HG03439 (cell line): ENCODE measurements around the gene TOMM6.

ENCODE experiments used
- ATAC-seq: cut with Tn5 transposase; IDR thresholded peaks from one replicate; pipeline ENCODE4 v1.9.1; 2021; ENCODE audit warnings: mild to moderate bottlenecking, moderate library complexity; ENCODE audit not compliant: unreplicated experiment

The TOMM6 gene

DNA sequence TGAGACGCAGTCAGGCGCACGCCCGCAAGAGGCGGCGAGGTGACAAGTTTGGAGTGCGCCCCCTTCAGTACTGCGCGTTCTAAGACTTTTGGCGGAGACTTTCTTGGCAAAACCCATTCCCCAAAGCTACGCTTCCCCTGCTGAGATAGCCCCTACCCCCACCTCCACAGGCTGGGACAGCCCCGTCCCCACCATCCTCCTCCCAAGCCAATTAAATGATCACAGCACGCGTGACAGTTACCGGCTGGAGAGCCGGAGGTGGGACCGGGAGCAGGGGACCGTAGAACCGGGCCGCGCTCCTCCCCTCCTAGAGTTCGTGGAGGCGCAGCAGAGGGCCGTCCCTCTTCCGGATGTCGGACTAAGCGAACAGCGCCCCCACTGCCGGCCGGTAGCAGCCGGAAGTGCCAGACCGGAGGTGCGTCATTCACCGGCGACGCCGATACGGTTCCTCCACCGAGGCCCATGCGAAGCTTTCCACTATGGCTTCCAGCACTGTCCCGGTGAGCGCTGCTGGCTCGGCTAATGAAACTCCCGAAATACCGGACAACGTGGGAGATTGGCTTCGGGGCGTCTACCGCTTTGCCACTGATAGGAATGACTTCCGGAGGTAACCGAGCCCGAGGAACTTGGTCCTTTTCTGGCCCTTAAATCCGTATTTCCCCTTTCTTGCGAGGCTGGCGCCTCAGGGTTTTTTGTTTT, at the start of gene TOMM6:
TOMM6 (plus strand) TSS at position 476 of the 699 bp plus-strand sequence; CDS start at position 480, 4 bp downstream.
- ATAC-seq: peak; percentile 83

DNA sequence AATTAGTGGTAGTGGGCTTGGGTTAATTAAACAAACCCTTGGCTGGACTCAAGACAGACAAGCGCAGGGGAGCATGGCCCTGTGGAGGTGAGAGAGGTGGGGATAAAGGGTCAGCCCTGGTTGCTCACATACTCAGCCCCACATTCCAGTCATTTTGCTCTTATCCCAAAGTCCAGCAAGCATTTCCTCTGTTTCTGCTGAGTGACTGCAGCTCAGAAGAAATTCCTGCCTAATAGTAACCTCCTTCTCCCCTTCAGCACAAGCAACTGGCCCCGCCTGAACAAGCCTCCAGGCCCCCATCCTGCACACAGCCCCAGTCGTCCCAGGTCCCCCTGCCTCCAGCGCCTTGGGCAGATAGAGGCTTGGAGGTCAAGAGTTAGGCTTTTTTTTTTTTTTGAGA, 48.5 kb upstream of the TOMM6 start:
- ATAC-seq: no peak

DNA sequence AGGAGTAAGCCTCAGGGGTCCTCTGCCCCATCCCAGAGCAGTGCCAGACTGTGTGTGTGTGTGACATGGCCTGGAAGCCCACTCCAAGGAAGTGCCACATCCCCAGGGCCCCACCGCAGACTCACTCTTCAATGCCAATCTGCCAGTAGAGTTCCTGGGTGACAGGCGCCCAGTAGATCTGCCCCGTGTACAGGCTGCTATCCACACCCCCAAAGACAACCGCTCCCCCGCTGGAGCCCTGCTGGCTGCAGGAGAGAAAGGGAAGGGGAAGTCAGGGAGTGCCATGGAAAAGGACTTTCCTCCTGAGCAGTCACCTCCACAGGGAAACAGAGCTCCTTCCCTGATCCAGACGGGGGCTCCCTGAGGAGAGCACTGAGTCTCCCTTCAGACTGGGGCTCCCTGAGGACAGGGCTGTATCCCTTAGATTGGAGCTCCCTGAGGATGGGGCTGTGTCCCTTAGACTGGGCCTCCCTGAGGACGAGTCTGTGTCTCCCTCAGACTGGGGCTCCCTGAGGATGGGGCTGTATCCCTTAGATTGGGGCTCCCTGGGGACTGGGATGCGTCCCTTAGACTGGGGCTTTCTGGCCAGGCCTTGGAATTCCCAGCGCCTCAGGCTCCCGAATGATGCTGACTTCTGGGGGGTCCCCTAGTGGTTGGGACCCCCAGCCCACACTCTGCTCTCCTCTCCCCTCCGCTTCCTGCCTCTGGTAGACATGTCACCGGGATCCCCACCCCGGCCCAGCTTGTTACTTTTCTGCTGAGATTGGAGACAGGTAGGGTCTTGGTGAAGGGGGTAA, 46.9 kb upstream of the TOMM6 start:
- ATAC-seq: no peak

DNA sequence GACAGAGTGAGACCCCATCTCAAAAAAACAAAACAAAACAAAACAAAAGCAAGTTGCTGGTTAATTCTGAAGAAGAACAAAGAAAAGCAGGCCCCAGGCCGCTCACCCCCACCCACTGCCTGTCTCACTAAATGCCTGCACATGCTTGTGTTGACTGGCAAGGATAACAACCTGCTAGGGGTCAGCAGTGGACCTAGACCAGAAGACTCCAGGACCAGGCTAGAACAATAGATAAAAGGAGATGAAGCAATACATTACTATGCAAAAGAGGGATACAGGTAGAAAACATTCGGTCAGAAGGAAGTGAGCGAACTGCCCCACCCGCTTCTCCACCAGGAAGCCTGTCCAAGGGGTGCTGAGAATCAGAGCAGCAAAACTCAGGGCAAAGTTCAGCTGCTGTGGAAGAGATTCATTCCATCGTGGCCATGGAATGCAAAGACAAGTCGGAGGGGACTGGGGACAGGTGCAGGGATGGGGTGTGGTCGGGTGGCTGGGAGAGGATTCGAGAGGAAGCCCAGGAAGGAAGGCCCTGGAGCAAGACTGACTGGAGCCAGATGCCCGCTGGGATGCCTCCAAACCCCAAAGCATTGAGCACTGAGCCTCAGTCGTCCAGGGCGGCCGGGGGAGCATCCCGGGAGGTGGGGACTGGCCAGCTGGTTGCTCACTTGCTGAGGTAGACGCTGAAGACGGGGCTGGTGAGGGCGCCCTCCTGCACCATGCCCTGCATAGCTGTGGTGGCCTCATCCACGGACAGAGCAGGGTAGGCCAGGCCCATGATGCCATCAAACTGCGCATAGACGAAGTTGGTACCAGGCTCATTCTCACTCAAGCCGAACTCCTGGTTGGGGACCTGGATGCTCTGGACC, 45.6 kb upstream of the TOMM6 start:
- no peak for ATAC-seq

DNA sequence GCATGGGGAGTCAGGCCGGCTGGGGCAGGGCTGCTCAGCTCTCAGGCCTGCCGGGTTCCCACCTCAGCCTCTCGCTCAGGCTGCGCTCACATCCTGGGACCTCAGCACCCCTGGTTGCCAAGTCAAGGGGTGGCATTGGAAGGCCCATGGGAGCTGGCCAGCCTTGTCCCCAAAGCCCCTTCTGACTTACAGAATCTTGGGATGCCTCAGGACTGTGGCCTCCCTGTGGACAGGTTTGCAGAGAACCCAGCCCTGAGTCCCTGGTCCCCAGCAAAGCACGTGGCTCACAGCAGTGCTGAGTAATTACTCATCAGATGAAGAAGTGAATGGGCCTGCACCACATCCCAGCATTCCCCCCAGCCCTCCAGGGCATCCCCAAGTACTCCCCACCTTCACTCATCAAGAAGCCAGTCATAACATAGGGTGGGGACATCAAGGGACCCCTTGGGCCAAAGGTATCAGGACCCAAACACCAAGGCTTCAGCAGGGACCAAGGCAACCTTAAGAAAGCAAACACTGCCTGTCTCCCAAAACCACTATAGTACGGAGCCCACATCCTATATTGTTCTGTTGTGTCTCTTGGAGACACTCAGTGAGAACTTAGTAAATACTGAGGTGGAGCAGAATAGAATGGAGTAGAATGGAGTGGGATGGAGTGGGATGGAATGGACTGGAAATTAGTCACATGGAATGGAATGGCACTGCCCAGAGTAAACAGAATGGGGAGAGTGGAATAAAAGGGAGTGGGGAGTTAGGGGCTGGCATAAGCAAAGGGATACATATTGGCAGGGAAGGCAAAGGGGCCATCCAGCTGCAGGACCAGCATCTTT, 43.9 kb upstream of the TOMM6 start:
- no peak for ATAC-seq

DNA sequence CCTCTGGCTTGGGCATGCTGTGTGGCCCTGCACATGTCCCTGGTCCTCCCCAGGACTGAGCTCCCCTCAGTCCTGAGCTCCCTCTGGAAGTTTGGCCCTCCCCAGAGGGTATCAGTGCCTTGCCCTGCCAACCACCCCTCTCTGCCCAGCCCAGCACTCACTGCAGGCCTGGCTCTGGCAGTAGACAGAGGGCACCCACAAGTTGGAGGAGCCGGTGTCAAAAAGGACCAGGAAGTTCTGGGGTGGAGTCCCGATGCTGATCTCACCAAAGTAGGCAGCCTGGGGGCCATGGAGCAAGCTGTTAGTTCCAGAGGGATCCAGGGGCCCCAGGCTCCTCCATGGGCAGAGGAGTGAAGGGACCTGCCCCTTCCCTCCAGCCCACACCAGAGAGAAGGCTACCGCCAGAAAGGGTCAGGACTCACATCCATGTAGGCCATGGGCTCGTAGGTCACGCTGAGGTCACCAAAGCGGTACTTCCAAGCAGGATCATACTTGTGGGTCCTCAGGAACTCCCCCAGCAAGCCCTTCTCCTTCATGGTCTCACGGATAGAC, 43.2 kb upstream of the TOMM6 start:
- ATAC-seq: no peak

DNA sequence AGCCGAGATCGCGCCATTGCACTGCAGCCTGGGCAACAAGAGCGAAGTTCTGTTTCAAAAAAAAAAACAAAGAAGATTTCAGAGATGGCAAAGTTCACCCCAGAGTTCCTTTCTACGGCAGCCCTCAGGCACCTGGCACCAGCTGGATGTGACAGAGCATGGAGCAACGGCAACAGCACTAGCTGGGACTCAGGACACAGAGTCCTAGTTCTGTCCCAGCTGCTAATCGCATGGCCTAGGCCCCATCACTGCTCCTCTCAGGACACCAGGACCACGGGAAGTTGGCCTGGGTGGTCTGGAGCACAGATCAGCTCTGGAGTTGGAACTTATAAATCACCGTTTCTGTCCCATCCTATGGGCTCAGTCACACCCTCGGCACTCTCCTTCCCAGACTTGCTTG, 41.4 kb upstream of the TOMM6 start:
- no peak for ATAC-seq

DNA sequence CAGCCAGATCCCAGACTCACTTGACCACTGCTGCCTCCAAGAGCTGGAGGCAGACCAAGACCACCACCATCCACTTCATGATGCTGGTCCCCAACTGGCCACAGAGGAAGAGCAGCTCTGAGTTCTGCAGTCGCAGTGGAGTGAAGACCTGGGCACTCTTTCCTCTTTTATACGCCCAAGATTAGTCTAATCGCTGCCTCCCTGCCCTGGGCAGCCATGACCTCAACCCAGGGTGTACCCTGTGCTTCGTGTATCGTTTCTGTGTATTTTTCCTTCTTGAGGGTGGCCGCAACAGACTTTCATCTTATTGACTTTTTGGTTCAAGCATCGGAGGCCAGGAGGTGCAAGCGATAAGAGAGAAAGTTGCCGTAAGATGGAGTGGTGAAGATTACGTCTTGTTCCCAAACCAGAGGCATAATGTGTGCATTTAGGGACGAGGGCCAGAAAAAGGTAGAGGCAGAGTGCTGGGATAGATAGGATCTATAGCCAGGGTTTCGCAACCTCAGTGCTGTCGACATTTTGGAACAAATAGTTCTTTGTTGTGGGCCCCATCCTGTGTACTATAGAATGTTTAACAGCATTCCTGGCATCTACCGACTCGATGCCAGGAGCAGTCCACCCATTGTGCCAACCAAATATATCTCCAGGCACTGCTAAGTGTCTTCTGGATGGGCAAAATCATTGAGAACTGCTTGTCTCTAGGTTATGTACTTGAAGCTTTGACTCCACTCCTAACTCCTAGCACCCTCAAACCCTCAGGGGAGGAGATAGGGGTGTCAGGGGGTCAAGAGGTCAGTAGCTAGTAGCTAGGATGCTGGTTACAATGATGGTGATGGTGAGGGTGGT, 40.0 kb upstream of the TOMM6 start, which contains the start of gene PGC:
PGC (minus strand) TSS at position 142 of the 846 bp plus-strand sequence; CDS start at position 79, 63 bp downstream.
- ATAC-seq: no peak

DNA sequence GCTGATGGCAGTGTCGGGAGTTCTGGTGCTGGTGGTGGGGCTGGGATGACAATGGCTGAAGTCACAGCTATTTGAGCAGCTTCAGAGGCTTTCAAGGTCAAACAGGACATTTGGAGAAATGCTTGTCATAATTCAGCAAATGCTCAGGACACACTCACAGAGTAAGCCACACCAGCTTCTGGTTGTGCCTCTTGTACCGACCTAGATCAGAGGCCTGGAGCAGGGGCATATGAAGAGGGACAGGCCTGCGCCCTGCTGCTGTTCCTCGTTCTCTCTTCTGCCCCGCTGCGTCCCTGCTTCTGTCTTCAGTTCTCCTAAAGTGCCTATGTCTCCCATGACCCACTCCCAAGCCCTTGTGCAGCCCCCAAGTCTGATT, 39.4 kb upstream of the TOMM6 start:
- ATAC-seq: no peak

DNA sequence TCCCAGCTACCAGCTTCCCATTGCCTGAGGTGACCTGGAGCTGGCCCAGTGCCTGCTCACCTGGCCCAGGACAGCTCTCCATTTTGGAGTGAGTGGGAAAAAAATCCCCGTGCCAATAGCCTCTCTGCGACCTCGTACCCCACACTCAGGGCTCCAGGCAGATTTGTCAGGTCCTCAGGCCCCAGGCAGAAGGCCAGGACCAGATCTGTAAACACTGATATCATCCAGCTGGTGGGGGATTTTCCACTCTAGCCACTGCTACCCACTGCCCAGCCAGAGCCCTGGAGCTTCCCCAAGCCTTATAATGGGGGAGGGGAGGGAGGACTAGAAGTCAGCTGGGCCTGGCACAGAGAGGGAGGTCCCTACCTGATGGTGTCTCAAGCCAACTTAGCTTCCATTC, 39.0 kb upstream of the TOMM6 start:
- no peak for ATAC-seq

DNA sequence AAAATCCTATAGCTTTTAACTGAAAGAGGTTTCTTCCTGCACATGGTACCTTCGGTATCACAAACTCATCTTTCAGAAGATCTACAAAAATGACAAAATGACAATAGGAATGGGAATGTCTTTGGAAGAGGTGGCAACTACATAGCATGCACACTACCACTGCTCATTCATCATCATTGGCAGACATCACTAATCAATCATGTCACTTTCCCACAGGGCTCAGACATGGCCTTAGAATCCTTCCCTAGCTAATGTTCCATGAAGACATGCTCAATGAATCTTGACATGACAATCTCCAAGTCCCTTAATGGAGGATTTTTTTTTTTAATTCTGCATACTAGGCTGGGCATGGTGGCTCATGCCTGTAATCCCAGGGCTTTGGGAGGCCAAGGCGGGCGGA, 37.1 kb upstream of the TOMM6 start:
- no peak for ATAC-seq

DNA sequence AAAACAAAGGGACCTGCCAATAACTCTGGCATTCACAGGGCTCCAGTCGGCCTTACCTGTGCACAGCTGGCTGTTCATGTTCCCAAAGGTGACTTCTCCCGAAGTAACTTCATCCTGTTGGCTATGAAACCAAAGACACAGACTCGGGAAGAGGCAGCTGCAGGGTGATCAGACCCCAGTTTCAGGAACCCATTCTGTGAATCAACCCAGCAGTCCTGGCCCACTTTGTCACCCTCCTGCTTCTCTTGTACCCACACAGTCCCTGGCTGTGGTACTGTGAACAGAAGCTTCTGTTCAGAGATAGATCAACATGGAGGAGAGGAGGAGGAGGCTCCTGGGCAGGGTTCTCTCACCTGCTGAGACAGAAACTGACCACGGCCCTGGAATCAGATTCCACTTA, 31.6 kb upstream of the TOMM6 start:
- no peak for ATAC-seq

DNA sequence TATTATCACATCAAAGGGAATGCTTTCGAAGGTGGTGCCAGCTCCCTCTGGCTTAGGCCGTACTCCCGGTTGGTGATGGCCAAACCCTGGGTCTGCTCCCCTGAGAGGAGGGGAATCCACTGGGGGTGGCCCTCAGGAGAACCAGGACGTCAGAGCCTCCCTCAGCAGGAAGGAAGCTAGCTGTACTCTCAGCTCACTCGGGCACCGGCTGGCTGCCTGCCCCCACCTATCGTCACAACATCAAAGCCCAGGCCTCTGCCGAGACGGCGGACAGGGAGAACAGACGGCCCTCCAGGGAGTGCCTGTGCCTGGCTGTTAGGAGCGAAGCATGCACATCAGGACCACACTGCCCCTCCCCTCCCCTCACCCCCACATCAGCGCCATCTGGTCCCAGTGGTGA, 31.1 kb upstream of the TOMM6 start:
- ATAC-seq: no peak

DNA sequence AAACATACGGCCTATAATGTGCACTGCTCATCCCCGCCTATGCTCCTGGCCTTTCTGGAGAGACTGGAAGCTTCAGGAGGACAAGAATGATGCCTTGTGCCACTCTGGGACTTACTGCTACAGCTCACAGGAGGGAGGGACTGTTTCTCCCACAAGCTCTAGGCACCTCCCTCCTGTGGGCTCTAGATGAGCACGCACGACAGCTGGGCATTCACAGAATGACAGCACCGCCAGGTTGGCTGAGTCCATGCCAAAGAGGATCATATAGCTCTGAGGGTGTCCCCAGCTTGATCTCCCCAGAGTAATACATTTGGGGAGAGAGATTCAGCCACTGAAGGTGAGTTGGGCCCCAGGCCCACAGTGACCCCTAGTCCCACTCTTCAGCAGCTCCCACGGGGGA, 30.2 kb upstream of the TOMM6 start:
- ATAC-seq: no peak

DNA sequence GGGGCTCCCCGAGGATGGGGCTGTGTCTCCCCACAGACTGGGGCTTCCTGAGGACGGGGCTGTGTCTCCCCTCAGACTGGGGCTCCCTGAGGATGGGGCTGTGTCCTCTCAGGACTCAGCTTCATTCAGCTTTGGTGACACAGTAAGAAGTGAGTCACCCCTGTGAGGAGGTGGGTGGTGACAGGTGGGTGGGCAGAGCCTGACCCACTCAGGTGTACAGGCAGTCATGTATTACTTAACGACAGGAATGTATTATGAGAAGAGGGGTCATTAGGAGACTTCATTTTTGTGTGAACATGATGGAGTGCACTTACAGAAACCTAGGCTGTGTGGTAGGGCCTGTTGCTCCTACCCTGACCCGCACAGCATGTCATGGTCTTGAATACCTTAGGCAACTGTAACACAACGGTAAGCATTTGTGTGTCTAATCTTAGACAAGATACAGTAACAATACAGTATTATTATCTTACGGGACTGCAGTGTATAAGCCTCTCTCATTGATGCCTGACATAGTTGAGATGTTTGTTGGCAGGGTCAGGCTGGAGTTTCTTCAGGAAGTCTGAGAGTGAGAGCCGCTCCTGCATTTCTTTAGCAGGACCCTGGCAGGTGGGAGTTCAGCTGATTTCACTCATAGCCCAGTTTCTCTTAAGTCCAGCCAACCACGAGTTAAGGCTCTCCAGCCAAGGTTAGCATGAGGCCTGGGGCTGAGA, 29.4 kb upstream of the TOMM6 start:
- ATAC-seq: no peak

DNA sequence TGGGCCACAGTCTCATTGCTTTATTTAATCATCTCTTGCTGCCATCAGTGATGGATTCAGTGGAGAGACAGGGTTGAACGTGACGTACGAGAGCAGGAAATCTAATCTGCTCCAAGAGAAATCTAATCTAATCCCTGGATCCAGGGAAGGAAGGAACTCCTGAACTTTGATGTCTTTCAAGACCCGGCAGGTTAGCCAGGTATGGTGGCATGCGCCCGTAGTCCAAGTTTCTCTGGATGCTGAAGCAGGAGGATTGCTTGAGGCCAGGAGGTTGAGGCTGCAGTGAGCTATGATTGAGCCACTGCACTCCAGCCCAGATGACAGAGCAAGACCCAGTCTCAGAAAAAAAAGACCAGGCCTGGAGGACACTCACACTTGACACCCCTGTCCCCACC, 28.9 kb upstream of the TOMM6 start:
- no peak for ATAC-seq

DNA sequence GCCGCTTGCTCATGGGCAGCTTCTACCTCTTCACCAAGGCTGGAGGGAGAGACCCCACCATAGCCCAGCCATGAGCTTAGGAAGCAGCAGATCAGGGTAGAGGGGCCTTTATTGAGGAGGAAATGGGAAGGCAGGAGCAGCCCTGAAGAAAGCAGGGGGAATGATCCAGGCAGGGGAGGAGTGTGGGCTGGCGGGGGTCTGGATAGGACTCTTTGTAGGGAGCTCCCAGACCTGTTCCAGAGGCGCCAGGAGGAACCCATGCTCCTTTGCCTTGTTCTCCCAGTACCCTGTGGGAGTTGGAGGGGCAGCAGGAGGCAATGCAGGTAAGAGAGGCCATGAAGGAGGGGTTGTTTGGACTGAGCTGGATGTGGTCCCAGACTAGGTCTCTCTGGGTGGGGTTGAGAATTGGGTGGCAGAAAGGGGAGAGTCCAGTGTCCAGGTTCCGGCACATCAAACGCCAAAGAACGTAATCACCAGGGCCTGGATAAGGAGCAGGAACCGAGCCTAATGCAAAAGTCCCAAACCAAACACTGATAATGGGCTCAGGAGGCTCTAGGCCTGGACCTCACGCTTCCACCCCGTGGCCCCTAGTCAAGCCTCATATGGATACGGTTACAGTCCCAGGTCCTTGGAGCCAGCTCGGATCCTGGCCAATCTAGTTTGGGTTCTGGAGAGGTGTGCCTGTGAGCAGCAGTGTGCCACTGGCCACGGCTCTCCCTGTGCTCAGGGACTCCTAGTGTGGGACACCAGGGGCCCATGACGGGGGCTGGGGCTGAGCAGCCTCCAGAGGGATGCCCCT, 28.2 kb upstream of the TOMM6 start:
- ATAC-seq: no peak
